KOPT-K1 (cell line): ENCODE measurements around the gene EFCAB8.

Experiments
- H3K27ac ChIP-seq: fragments of 200-600 bp; sonication (generic); 2 replicates; pipeline ENCODE4 v1.5.1; 2016; ENCODE audit warnings: antibody characterized with exemption, mild to moderate bottlenecking, low read depth, low read length; ENCODE audit not compliant: poor library complexity, severe bottlenecking
- H3K36me3 ChIP-seq: fragments of 200-600 bp; sonication (generic); 2 replicates; pipeline ENCODE4 v1.5.1; 2017; ENCODE audit warnings: antibody characterized with exemption, mild to moderate bottlenecking, low read length, moderate library complexity; ENCODE audit not compliant: insufficient read depth
- H3K9me3 ChIP-seq: fragments of 200-600 bp; sonication (generic); 2 replicates; pipeline ENCODE4 v1.5.1; 2017; ENCODE audit warnings: antibody characterized with exemption, low read length, mild to moderate bottlenecking; ENCODE audit not compliant: insufficient read depth, poor library complexity, severe bottlenecking

The EFCAB8 gene

DNA sequence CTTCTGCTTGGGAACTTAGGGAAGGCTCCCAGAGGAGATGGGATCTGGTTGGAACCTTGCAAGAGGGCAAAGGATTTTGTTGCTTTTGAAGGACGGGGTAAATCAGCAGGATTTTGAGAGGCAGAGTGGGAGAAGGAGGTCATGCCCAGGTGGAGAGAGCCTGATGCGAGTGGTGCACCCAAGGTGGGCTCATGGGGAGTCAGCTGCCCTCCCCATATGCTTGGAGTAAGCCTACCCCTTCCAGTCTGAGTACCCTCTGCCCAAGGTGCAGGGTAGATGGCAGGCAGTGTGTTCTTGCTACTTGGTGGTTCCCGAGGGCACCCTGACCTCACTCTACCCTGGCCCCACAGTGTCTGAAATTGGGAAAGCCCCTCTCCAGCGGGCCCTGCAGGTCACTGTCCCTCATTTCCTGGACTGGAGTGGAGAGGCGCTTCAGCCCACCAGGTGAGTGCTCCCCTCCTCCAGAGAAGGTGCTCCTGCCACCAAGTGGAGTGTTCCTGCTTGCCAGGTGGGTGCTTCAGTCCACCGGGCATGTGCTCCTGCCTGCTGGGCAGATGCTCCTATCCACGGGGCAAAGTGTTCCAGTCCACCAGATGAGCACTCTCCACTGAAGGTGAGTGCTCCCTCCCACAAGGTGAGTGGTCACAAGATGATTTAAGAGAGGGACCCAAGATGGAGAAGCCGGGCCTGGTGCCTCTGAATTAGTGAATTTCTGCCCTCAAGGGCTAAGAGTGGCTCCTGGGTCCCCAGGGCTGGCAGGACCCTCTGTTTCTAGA, 152.1 kb downstream of the EFCAB8 start:
- Histone ChIP-seq H3K9me3 (no peaks in the 10 kb centered on the region), H3K27ac (no peak overlapping the region), H3K36me3 (no peaks in the 10 kb centered on the region)
